ENCODE data around the gene NRP1.

DNA sequence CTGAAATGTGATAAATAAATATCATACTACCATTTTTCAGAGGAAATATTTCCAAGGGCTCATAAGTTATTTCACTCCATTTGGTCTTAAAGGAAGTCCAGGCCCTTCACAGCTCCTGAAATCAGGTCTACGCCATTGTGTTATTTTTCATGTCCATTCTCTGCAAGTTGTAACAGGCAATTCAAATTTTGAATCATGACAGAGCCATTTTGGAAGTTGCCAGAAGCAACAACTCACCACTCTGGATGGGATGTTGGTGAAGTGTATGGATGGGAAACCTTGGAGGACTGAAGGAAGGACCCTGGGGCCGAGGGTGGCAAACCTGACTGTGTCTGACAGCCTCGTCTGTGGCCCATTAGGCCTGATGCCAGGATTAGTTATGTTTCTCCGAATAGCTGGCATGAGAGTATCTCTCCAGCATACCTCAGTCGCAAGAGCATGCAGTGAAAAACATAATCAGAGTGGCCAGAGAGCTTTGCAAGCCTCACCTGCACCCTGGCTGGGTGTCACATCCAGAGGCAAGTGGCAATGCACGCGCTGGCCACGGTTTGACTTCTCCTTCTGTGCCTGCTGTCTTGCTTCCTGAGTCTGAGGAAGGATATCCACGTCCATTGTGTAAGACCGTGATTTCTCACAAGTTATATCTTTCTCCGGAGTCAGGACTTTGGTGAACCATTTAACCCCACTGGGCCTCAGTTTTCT, 87.1 kb downstream of the NRP1 start:
- TF ChIP-seq, protein P1, sequence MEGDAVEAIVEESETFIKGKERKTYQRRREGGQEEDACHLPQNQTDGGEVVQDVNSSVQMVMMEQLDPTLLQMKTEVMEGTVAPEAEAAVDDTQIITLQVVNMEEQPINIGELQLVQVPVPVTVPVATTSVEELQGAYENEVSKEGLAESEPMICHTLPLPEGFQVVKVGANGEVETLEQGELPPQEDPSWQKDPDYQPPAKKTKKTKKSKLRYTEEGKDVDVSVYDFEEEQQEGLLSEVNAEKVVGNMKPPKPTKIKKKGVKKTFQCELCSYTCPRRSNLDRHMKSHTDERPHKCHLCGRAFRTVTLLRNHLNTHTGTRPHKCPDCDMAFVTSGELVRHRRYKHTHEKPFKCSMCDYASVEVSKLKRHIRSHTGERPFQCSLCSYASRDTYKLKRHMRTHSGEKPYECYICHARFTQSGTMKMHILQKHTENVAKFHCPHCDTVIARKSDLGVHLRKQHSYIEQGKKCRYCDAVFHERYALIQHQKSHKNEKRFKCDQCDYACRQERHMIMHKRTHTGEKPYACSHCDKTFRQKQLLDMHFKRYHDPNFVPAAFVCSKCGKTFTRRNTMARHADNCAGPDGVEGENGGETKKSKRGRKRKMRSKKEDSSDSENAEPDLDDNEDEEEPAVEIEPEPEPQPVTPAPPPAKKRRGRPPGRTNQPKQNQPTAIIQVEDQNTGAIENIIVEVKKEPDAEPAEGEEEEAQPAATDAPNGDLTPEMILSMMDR (IDR thresholded peaks at IDR 0.05): no peak
- no peak for TF ChIP-seq POLR2A (IDR thresholded peaks at IDR 0.05)

All from Peyer's patch (tissue), 4 donors.